Suprapubic skin (tissue), 4 donors: ENCODE measurements around the gene B3GALNT2.

Source experiments
- EP300 ChIP-seq: sonication (generic); formaldehyde crosslinking; IDR thresholded peaks from one replicate; pipeline ENCODE4 v1.6.1; 2017; ENCODE audit warnings: antibody characterized with exemption
- POLR2A ChIP-seq, 2 donors: fragments of 450-650 bp; IDR thresholded peaks; one replicate each; pipeline ENCODE4 v1.6.1; 2017; ENCODE audit warnings: antibody characterized with exemption in 2 of 2, mild to moderate bottlenecking in 2 of 2, moderate library complexity in 2 of 2
- POLR2AphosphoS5 ChIP-seq, 3 donors: sonication (generic); formaldehyde crosslinking; IDR thresholded peaks; one replicate each; pipeline ENCODE4 v1.6.1; 2017; ENCODE audit warnings: antibody characterized with exemption in 3 of 3
- TF ChIP-seq, protein P1 (sequence below), 2 donors: fragments of 200-600 bp in 1 of 2; fragments of 450-650 bp in 1 of 2; sonication (generic) in 1 of 2; IDR thresholded peaks; one replicate each; pipeline ENCODE4 v1.5.1; 2016 to 2019; ENCODE audit warnings: antibody characterized with exemption in 2 of 2, mild to moderate bottlenecking in 1 of 2, moderate library complexity in 1 of 2

DNA sequence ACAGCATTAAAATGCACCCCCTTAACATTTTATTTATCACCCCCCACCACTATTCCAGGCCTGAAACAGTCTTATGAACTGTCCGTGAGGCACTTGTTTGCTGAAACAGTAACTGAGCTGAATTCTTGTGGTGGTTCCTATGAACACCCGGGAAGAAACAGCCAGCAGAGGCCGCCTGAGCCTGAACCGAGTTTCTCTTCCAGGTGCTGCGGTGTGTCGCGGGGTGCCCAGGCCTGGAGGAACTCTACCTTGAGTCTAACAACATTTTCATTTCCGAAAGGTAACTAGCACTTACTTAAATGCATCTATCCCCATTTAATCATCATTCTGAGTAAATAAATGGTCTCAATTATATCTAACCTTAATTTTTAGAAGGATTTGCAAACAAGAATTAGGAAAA lies 70.3 kb downstream of the B3GALNT2 start:
- TF ChIP-seq POLR2AphosphoS5 (IDR thresholded peaks at IDR 0.05), result no peak
- TF ChIP-seq, protein P1, sequence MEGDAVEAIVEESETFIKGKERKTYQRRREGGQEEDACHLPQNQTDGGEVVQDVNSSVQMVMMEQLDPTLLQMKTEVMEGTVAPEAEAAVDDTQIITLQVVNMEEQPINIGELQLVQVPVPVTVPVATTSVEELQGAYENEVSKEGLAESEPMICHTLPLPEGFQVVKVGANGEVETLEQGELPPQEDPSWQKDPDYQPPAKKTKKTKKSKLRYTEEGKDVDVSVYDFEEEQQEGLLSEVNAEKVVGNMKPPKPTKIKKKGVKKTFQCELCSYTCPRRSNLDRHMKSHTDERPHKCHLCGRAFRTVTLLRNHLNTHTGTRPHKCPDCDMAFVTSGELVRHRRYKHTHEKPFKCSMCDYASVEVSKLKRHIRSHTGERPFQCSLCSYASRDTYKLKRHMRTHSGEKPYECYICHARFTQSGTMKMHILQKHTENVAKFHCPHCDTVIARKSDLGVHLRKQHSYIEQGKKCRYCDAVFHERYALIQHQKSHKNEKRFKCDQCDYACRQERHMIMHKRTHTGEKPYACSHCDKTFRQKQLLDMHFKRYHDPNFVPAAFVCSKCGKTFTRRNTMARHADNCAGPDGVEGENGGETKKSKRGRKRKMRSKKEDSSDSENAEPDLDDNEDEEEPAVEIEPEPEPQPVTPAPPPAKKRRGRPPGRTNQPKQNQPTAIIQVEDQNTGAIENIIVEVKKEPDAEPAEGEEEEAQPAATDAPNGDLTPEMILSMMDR (IDR thresholded peaks at IDR 0.05), result no peak
- TF ChIP-seq EP300, result no peak
- no peak for TF ChIP-seq POLR2A (IDR thresholded peaks at IDR 0.05)
